Upper lobe of right lung (tissue), 1 donor: ENCODE measurements around the gene TMEM229B. TPM values are rescaled to one million over a fixed set of nuclear protein-coding genes. Genes with fewer than 3 reads are reported as not detected.

Experiments used
- ATAC-seq: fragments of 200-7000 bp; cut with Tn5 transposase; one replicate; pipeline ENCODE4 v1.9.1; 2020; ENCODE audit warnings: mild to moderate bottlenecking, moderate library complexity
- DNase-seq: peaks from one replicate; pipeline ENCODE4 v3.0.0-alpha.2; 2020
- H3K27ac ChIP-seq: fragments of 200-600 bp; one replicate; pipeline ENCODE4 v1.8.0; 2022
- H3K27me3 ChIP-seq: fragments of 200-600 bp; one replicate; pipeline ENCODE4 v1.8.0; 2022; ENCODE audit warnings: mild to moderate bottlenecking
- H3K36me3 ChIP-seq: fragments of 200-600 bp; one replicate; pipeline ENCODE4 v1.8.0; 2022
- H3K4me1 ChIP-seq: fragments of 200-600 bp; one replicate; pipeline ENCODE4 v1.8.0; 2022
- H3K4me3 ChIP-seq: fragments of 200-600 bp; one replicate; pipeline ENCODE4 v1.8.0; 2022; ENCODE audit warnings: mild to moderate bottlenecking
- H3K9me3 ChIP-seq: fragments of 200-600 bp; one replicate; pipeline ENCODE4 v1.8.0; 2022
- intact Hi-C: fragments of 100-400 bp; cut with DNase I; formaldehyde crosslinking; loops from one replicate; pipeline ENCODE4 v1.11.0; 2022
- total RNA-seq: library from RNA; stranded (reverse); fragmentation: NEBNext Ultra II Directional; extraction: Animal tissue kit (Norgen Biotek cat#: 25700); gene quantifications from one replicate; pipeline ENCODE4 v1.2.1, GENCODE V29; 2021
- TF ChIP-seq, protein P1 (sequence below): fragments of 200-600 bp; IDR thresholded peaks from one replicate; pipeline ENCODE4 v1.8.0; 2022; ENCODE audit warnings: antibody characterized with exemption
- donor health status: DM: no; HTN: yes; CAD: no; lungs with severe emphysema.

TMEM229B gene
- total RNA-seq, 1 donor from 2014 or later: 5.4 TPM

GRCh38 chr14:67510121-67510520 is 21.6 kb upstream of the TMEM229B start:
- no peak overlapping the region for H3K27ac ChIP-seq
- no peaks in the 10 kb centered on the region for H3K36me3 ChIP-seq
- intact Hi-C loops: no loop called here
- H3K9me3 ChIP-seq: no peaks in the 10 kb centered on the region
- TF ChIP-seq, protein P1, sequence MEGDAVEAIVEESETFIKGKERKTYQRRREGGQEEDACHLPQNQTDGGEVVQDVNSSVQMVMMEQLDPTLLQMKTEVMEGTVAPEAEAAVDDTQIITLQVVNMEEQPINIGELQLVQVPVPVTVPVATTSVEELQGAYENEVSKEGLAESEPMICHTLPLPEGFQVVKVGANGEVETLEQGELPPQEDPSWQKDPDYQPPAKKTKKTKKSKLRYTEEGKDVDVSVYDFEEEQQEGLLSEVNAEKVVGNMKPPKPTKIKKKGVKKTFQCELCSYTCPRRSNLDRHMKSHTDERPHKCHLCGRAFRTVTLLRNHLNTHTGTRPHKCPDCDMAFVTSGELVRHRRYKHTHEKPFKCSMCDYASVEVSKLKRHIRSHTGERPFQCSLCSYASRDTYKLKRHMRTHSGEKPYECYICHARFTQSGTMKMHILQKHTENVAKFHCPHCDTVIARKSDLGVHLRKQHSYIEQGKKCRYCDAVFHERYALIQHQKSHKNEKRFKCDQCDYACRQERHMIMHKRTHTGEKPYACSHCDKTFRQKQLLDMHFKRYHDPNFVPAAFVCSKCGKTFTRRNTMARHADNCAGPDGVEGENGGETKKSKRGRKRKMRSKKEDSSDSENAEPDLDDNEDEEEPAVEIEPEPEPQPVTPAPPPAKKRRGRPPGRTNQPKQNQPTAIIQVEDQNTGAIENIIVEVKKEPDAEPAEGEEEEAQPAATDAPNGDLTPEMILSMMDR: no peak
- H3K27me3 ChIP-seq: no peaks in the 10 kb centered on the region
- peaks cover 7% of the 10 kb centered on the region for H3K4me1 ChIP-seq
- no peak for ATAC-seq
- DNase-seq: no peak
- H3K4me3 ChIP-seq: no peak overlapping the region

DNA sequence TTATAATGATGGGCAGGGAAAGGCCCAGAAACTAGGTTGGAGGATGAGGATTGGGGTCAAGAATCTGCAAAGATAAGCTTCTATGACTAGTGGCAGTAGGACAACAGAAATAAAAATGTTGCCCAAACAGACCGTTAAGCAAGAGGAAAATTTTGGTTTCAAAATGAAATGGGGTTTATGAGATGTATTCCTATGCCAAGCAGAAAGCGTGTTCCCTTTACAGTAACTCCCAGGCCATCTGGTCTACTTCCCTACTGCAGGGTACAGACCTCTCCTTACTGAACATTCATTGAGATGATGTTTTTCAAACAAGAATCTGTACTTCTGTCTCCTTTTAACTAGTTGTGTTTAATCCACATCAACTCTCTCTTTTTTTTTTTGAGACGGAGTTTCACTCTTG is 20.4 kb upstream of the TMEM229B start:
- DNase-seq (no peak), ATAC-seq (no peak)
- TF ChIP-seq, protein P1: no peak
- H3K27me3 ChIP-seq: no peaks in the 10 kb centered on the region
- H3K4me3 ChIP-seq: no peak overlapping the region
- intact Hi-C loops: no loop called here
- H3K27ac ChIP-seq: no peak overlapping the region
- no peaks in the 10 kb centered on the region for H3K36me3 ChIP-seq
- no peaks in the 10 kb centered on the region for H3K9me3 ChIP-seq
- H3K4me1 ChIP-seq: peaks cover under 1% of the 10 kb centered on the region

- Histone ChIP-seq H3K36me3 (no peaks in the 10 kb centered on the region), H3K27ac (no peak overlapping the region), H3K4me1 (no peaks in the 10 kb centered on the region), H3K4me3 (no peak overlapping the region), H3K9me3 (no peaks in the 10 kb centered on the region), H3K27me3 (no peaks in the 10 kb centered on the region)
- DNase-seq: no peak
- TF ChIP-seq, protein P1: no peak
- intact Hi-C loops: no loop called here
- no peak for ATAC-seq
These were observed 16.7 kb upstream of the TMEM229B start for GRCh38 chr14:67505254-67505653.

DNA sequence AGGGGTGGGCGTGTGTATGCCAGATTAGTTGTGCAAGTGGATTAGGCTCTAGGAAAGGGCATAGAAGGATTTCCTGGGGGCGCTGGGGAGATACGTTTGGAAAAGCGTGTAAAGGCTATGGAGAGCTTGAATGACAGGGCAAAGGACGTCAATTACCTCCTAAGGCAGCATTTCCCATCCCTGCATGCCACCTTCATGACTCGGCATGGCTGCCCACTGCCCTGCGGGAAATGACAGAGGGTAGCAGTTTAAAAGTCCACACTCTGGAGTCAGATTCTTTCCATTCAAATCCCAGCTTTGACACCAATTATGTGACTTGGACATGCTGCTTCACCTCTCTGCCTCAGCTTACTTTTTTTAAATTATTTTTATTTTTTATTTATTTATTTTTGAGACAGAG is 14.8 kb upstream of the TMEM229B start:
- Histone ChIP-seq H3K9me3 (no peaks in the 10 kb centered on the region), H3K4me1 (no peaks in the 10 kb centered on the region), H3K27me3 (no peaks in the 10 kb centered on the region), H3K27ac (no peak overlapping the region), H3K36me3 (no peaks in the 10 kb centered on the region), H3K4me3 (no peak overlapping the region)
- DNase-seq (no peak), ATAC-seq (no peak)
- TF ChIP-seq, protein P1: no peak
- intact Hi-C loops: no loop called here

DNA sequence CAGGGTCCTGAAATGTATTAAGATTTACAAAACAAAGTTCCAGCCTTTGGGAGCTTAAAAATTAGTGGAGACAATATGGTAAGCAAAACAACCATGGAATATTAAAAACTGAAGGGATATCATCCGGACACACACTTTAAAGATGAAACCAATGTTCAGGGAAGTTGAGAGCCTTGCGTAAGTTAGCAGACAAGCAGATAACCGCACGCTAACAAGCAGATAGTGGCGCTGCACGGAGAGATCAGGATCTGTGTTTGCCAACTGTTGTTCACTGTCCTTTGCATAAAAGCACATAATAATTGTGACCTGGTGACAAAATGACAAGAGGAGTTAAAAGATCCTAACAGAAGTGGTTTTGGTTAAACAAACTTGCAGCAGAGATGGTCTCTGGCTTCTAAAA is 14.3 kb upstream of the TMEM229B start:
- no peaks in the 10 kb centered on the region for H3K36me3 ChIP-seq
- no peaks in the 10 kb centered on the region for H3K4me1 ChIP-seq
- TF ChIP-seq, protein P1: no peak
- no peak overlapping the region for H3K27ac ChIP-seq
- no peaks in the 10 kb centered on the region for H3K27me3 ChIP-seq
- intact Hi-C loops: no loop called here
- no peak for DNase-seq
- no peak for ATAC-seq
- H3K4me3 ChIP-seq: no peak overlapping the region
- no peaks in the 10 kb centered on the region for H3K9me3 ChIP-seq

DNA sequence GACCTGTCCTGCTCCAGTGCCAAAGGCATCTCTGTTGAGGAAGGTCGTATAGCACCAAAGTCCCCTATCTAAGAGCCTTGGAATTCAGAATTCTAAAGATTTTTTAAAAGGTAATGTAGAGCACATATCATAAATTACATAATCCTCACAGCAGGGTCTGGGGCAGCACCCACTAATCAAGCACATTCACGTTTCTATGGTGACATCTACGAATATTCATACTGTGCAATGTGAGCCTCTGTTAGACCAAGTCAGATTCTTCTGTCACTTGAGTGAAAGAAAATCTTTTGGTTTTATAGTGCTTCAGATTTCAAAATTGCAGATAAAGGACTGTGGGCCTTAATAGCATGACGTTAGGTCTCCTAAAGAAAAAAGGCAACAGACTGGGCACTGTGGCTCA is 13.1 kb upstream of the TMEM229B start:
- Histone ChIP-seq H3K9me3 (no peaks in the 10 kb centered on the region), H3K27me3 (no peaks in the 10 kb centered on the region), H3K36me3 (no peaks in the 10 kb centered on the region), H3K4me1 (no peaks in the 10 kb centered on the region), H3K4me3 (no peak overlapping the region), H3K27ac (no peak overlapping the region)
- ATAC-seq (no peak), DNase-seq (no peak)
- intact Hi-C loops: no loop called here
- TF ChIP-seq, protein P1: no peak
